NCI-H748 (cell line): ENCODE data around the gene PRSS38.

Source experiments
- DNase-seq: peaks from one replicate; lab custom pipeline; 2025; ENCODE audit not compliant: unreplicated experiment; lab: John Stamatoyannopoulos, UW

The PRSS38 gene

DNA sequence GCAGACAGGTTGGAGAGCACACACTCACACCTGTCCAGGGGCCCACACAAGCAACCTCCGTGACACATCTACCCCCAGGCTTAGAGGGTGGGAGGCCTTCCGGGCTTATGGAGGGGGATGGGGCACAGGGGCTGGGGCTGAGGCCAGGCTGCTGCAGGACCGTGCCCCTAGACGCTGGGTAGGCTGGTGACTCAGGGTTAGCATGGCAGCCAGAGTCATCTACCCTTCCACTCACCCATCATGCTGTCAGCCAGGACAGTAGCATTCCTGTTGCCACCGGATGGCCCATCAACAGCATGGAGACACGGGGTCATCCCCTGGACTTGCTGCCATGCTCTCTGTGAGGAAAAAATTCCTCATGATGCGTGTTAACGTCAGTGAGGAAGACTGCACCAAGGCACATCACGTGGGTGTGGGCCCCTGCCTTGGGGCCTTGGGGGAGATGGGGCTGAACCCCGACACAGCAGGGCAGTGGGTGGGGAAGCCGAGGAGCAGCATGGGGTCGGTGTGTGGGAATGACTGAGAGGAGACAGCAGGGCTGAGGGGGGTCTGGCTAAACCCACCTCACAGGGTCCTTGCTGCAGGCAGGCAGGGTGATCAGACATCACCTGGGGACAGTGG is 79.5 kb downstream of the PRSS38 start:
- no peak for DNase-seq
